GM12878 (cell line): ENCODE results near the gene XPNPEP1. TPM values are rescaled to one million over a fixed set of nuclear protein-coding genes. Genes with fewer than 3 reads are reported as not detected.

Source experiments
- ASH2L ChIP-seq: fragments of 300-600, 200-600 bp; sonication (generic); IDR thresholded peaks from 2 replicates; pipeline ENCODE4 v1.6.1; 2017; ENCODE audit warnings: low read depth, mild to moderate bottlenecking, borderline replicate concordance
- ATF3 ChIP-seq: IDR thresholded peaks from 2 replicates; pipeline ENCODE4 v1.6.1; 2011; ENCODE audit warnings: low read depth, mild to moderate bottlenecking, low read length, moderate library complexity, borderline replicate concordance; ENCODE audit errors: extremely low read depth
- BCLAF1 ChIP-seq: fragments of 450-650 bp; IDR thresholded peaks from 2 replicates; pipeline ENCODE4 v1.6.1; 2017; ENCODE audit warnings: antibody characterized with exemption, mild to moderate bottlenecking, moderate library complexity
- CHD2 ChIP-seq: IDR thresholded peaks from 2 replicates; pipeline ENCODE4 v1.6.1; 2011; ENCODE audit warnings: low read depth, low read length, improper control_type of control experiment, borderline replicate concordance
- CREM ChIP-seq: IDR thresholded peaks from 2 replicates; pipeline ENCODE4 v1.6.1; 2014; ENCODE audit warnings: antibody characterized with exemption, low read depth
- EGR1 ChIP-seq, 2 experiments: IDR thresholded peaks; 1 replicate in 1 of 2; 2 replicates in 1 of 2; pipeline ENCODE4 v1.6.1; 2011 to 2012; ENCODE audit warnings: low read depth in 2 of 2, low read length in 2 of 2, borderline replicate concordance in 1 of 2, mild to moderate bottlenecking in 1 of 2, moderate library complexity in 1 of 2
- GABPA ChIP-seq: IDR thresholded peaks from 2 replicates; pipeline ENCODE4 v1.6.1; 2014; ENCODE audit warnings: antibody characterized with exemption, low read depth, mild to moderate bottlenecking, inconsistent platforms
- GATAD2B ChIP-seq: fragments of 450-650 bp; conservative IDR thresholded peaks from 2 replicates; pipeline ENCODE4 v1.6.1; 2017; ENCODE audit warnings: low read depth, mild to moderate bottlenecking, moderate library complexity
- HCFC1 ChIP-seq: fragments of 150-350 bp; IDR thresholded peaks from 2 replicates; pipeline ENCODE4 v1.6.1; 2014; ENCODE audit warnings: low read length
- IRF4 ChIP-seq: IDR thresholded peaks from 2 replicates; pipeline ENCODE4 v1.6.1; 2011; ENCODE audit warnings: low read depth, low read length
- NR2C2 ChIP-seq: IDR thresholded peaks from 2 replicates; pipeline ENCODE4 v1.6.1; 2011; ENCODE audit warnings: borderline replicate concordance, low read depth; ENCODE audit not compliant: control insufficient read depth, insufficient read length
- POLR2A ChIP-seq: IDR thresholded peaks from 2 replicates; pipeline ENCODE4 v1.6.1; 2011; ENCODE audit warnings: low read depth, mild to moderate bottlenecking, low read length
- RBBP5 ChIP-seq: fragments of 200-600 bp; sonication (generic); conservative IDR thresholded peaks from 2 replicates; pipeline ENCODE4 v1.6.1; 2016
- REST ChIP-seq: IDR thresholded peaks from 2 replicates; pipeline ENCODE4 v1.6.1; 2012; ENCODE audit warnings: mild to moderate bottlenecking, low read depth, low read length
- RUNX3 ChIP-seq: IDR thresholded peaks from 2 replicates; pipeline ENCODE4 v1.6.1; 2012; ENCODE audit warnings: low read length, inconsistent platforms
- SMAD5 ChIP-seq: IDR thresholded peaks from 2 replicates; pipeline ENCODE4 v1.6.1; 2016; ENCODE audit warnings: antibody characterized with exemption, low read depth
- TAF1 ChIP-seq: IDR thresholded peaks from 2 replicates; pipeline ENCODE4 v1.6.1; 2011; ENCODE audit warnings: mild to moderate bottlenecking, low read depth, low read length, borderline replicate concordance
- TBL1XR1 ChIP-seq: IDR thresholded peaks from 2 replicates; pipeline ENCODE4 v1.6.1; 2012; ENCODE audit warnings: low read depth, low read length, improper control_type of control experiment
- TCF12 ChIP-seq: IDR thresholded peaks from 2 replicates; pipeline ENCODE4 v1.6.1; 2011; ENCODE audit warnings: low read depth, mild to moderate bottlenecking, low read length
- TCF7 ChIP-seq: IDR thresholded peaks from 2 replicates; pipeline ENCODE4 v1.6.1; 2014; ENCODE audit warnings: antibody characterized with exemption, borderline replicate concordance
- USF1 ChIP-seq: IDR thresholded peaks from 2 replicates; pipeline ENCODE4 v1.6.1; 2011; ENCODE audit warnings: borderline replicate concordance, low read depth, mild to moderate bottlenecking, moderate library complexity, mixed read lengths, low read length; ENCODE audit not compliant: insufficient read depth; ENCODE audit errors: extremely low read length
- ZNF207 ChIP-seq: fragments of 450-650 bp; IDR thresholded peaks from 2 replicates; pipeline ENCODE4 v1.6.1; 2014; ENCODE audit warnings: antibody characterized with exemption, mild to moderate bottlenecking, borderline replicate concordance
- ZNF24 ChIP-seq: fragments of 450-650 bp; IDR thresholded peaks from 2 replicates; pipeline ENCODE4 v1.6.1; 2017; ENCODE audit warnings: antibody characterized with exemption, mild to moderate bottlenecking
- polyA plus RNA-seq, 11 experiments: library from polyadenylated mRNA; depleted of rRNA in 4 of 11; unstranded in 6 of 11; stranded (reverse) in 5 of 11; fragments of >200 nt; fragmentation: Nextera tagmentation in 4 of 11; fragmentation: Illumina TruSeq in 1 of 11; extraction: Ambion mirVana in 4 of 11; extraction: Trizol in 1 of 11; gene quantifications; 1 replicate in 1 of 11; 2 replicates in 10 of 11; pipeline versions ENCODE4 v1.2.1 to v1.2.3, GENCODE V29; 2011 to 2016; ENCODE audit warnings: inconsistent platforms in 2 of 11, missing spikeins in 2 of 11, low read depth in 1 of 11
- total RNA-seq, 4 experiments: library from RNA; depleted of rRNA in 3 of 4; stranded (reverse); fragments of >200 nt in 3 of 4; fragmentation: Illumina TruSeq in 1 of 4; extraction: Trizol in 1 of 4; gene quantifications; 2 replicates each; pipeline versions ENCODE4 v1.2.1 to v1.2.3, GENCODE V29; 2013 to 2021

Gene XPNPEP1
- total and polyA plus RNA-seq, 10 of the 15 experiments (the other 5 are each of a cell fraction or from before 2014, with no cell fraction given), result 22.7 to 108 (median 43.5) TPM

- TF ChIP-seq TCF7 (no peak), HCFC1 (no peak), TCF12 (peak; percentile 88; the same call in 1 of the 2 replicates), GABPA (no peak), USF1 (no peak), RUNX3 (no peak), ASH2L (no peak), BCLAF1 (no peak), SMAD5 (no peak), CHD2 (no peak), TBL1XR1 (0 out of 2 replicates have a peak, but pooled peaks have one; percentile 23), POLR2A (no peak), EGR1 (IDR thresholded peaks at IDR 0.05; ENCODE audit: borderline replicate concordance in 1 of 2, low read depth in 2 of 2, low read length in 2 of 2) (no peak), IRF4 (no peak), GATAD2B (peak; percentile 82), CREM (no peak), ZNF24 (peak; percentile 94), ZNF207 (no peak), TAF1 (no peak), NR2C2 (no peak), RBBP5 (no peak), ATF3 (no peak), REST (no peak)
These were observed 10.7 kb downstream of the XPNPEP1 start (continued) for GRCh38 chr10:109912335-109913281.
